Heart right ventricle (tissue), 16 donors: ENCODE data around the gene SRL. TPM values are rescaled to one million over a fixed set of nuclear protein-coding genes. Genes with fewer than 3 reads are reported as not detected.
"Not testable (repeated sequence)": the region's sequence is repeated elsewhere in the genome, so short reads cannot be mapped to it uniquely, and the experiment has no call there.

Experiments used
- ATAC-seq, 8 donors: fragments of 200-7000 bp; cut with Tn5 transposase; one replicate each; pipeline ENCODE4 v1.9.1; 2020; ENCODE audit warnings: mild to moderate bottlenecking in 8 of 8, moderate library complexity in 8 of 8, moderate number of reproducible peaks in 1 of 8
- DNase-seq, 2 donors: peaks; one replicate each; pipeline ENCODE4 v3.0.0-alpha.2; 2020
- H3K27ac ChIP-seq, 10 donors: fragments of 200-600 bp; sonication (generic) in 2 of 10; one replicate each; pipeline versions ENCODE4 v1.5.0 to v1.8.0; 2020 to 2022; ENCODE audit warnings: mild to moderate bottlenecking in 3 of 10
- H3K27me3 ChIP-seq, 7 donors: fragments of 200-600 bp; one replicate each; pipeline ENCODE4 v1.8.0; 2021 to 2022; ENCODE audit warnings: mild to moderate bottlenecking in 2 of 7
- H3K36me3 ChIP-seq, 9 donors: fragments of 200-600 bp; sonication (generic) in 1 of 9; one replicate each; pipeline versions ENCODE4 v1.5.0 to v1.8.0; 2020 to 2022; ENCODE audit warnings: mild to moderate bottlenecking in 2 of 9
- H3K4me1 ChIP-seq, 9 donors: fragments of 200-600 bp; sonication (generic) in 1 of 9; one replicate each; pipeline versions ENCODE4 v1.5.0 to v1.8.0; 2020 to 2022; ENCODE audit warnings: mild to moderate bottlenecking in 4 of 9
- H3K4me3 ChIP-seq, 10 donors: fragments of 200-600 bp; sonication (generic) in 2 of 10; one replicate each; pipeline versions ENCODE4 v1.5.0 to v1.8.0; 2020 to 2022; ENCODE audit warnings: mild to moderate bottlenecking in 7 of 10, moderate library complexity in 2 of 10
- H3K9me3 ChIP-seq, 11 donors: fragments of 200-600 bp in 10 of 11; sonication (generic) in 2 of 11; one replicate each; pipeline versions ENCODE4 v1.5.0 to v1.8.0; 2013 to 2022; ENCODE audit warnings: mild to moderate bottlenecking in 2 of 11, control low read depth in 1 of 11, moderate library complexity in 1 of 11
- CTCF ChIP-seq, 9 donors: fragments of 200-600 bp; sonication (generic) in 2 of 9; IDR thresholded peaks; one replicate each; pipeline versions ENCODE4 v1.5.0 to v1.8.0; 2021 to 2022; ENCODE audit warnings: antibody characterized with exemption in 9 of 9, mild to moderate bottlenecking in 5 of 9, moderate library complexity in 1 of 9
- WGBS, 2 donors: extraction: QIAGEN DNeasy Blood & Tissue Kit; methylation state at CpG; one replicate each; pipeline ENCODE4 v1.1.7; 2013; ENCODE audit warnings: inconsistent platforms in 1 of 2; 5-methylcytosine and 5-hydroxymethylcytosine counted together
- intact Hi-C, 10 donors: fragments of 100-400 bp; cut with DNase I; formaldehyde crosslinking; loops; one replicate each; pipeline versions ENCODE4 v1.11.1 to v1.14.2; 2022
- polyA plus RNA-seq, 2 donors: library from polyadenylated mRNA; stranded (reverse); fragments of 200-250 nt; gene quantifications; one replicate each; pipeline ENCODE4 v1.2.3, GENCODE V29; 2013
- total RNA-seq, 10 donors: library from RNA; stranded (reverse); fragmentation: NEBNext Ultra II Directional in 3 of 10; extraction: Animal tissue kit (Norgen Biotek cat#: 25700) in 3 of 10; gene quantifications; one replicate each; pipeline versions ENCODE4 v1.2.1 to v1.2.4, GENCODE V29; 2021 to 2023
- donor health status: Arrhythmogenic right ventricular cardiomyopathy.
- donor health status: ischemic (EF 13 %, LVEDD 7.1; RV severe dilation, severe dysfunction).
- donor health status: healthy with polysubstance abuse.
- donor health status: DM: no; HTN: yes; CAD: no.
- donor health status: DM: no; HTN: no; CAD: no.
- donor health status: ischemic (EF 25% LVEDD 6.9; RV normal size, moderate dysfunction).
- donor health status: ischemic (EF 25% LVEDD 5.7; RV mildly dilated, moderate dysfunction).
- donor health status: healthy.
- donor health status: DM: yes; HTN: yes; CAD: no.
- donor health status: Ischemic cardiomyopathy.
- donor health status: ischemic (EF 35%, LVEDD 5.7; RV mildly dilated, moderate dysfunction).
- donor health status: nonischemic (EF 11% LVEDD 7.7; RV severe dilation, severe dysfunction).
- donor health status: DM: yes; HTN: yes; CAD: no.
- donor health status: PGD.
- donor health status: ischemic (EF 29% LVEDD 5.4; RV normal size, mild dysfunction).
- donor health status: nonischemic (EF 23%, LVEDD 6.1; RV moderate dilation, normal function).

SRL gene
- total and polyA plus RNA-seq, 12 donors: 161 to 587 (median 478) TPM

GRCh38 chr16:4158143-4159093 lies 83.5 kb downstream of the SRL start:
- Histone ChIP-seq H3K36me3 (no peaks in the 10 kb centered on the region), H3K4me3 (no peak overlapping the region), H3K27me3 (no peaks in the 10 kb centered on the region), H3K27ac (no peak overlapping the region), H3K9me3 (no peaks in the 10 kb centered on the region), H3K4me1 (no peaks in the 10 kb centered on the region)
- ATAC-seq (no peak), DNase-seq (no peak)
- intact Hi-C loops: no loop called here
- TF ChIP-seq CTCF (IDR thresholded peaks at IDR 0.05): no peak
- WGBS, 2 donors: 82% methylated on average over 13 of the region's 13 CpGs

GRCh38 chr16:4157376-4157825 lies 84.5 kb downstream of the SRL start:
- 85 to 88% methylated on average over 4 of the region's 4 CpGs for WGBS, 2 donors
- no peak for TF ChIP-seq CTCF (IDR thresholded peaks at IDR 0.05)
- H3K27ac ChIP-seq: no peak overlapping the region
- DNase-seq: no peak
- H3K4me3 ChIP-seq: no peak overlapping the region
- H3K4me1 ChIP-seq: no peaks in the 10 kb centered on the region
- no peaks in the 10 kb centered on the region for H3K9me3 ChIP-seq
- ATAC-seq: no peak
- H3K27me3 ChIP-seq: no peaks in the 10 kb centered on the region
- no peaks in the 10 kb centered on the region for H3K36me3 ChIP-seq
- intact Hi-C loops: no loop called here

- H3K4me1 ChIP-seq, H3K36me3 ChIP-seq, ATAC-seq, intact Hi-C loops, DNase-seq, H3K4me3 ChIP-seq, H3K9me3 ChIP-seq, H3K27me3 ChIP-seq, H3K27ac ChIP-seq: not testable (repeated sequence)
- WGBS, 2 donors: 80 to 86% methylated on average over 3 of the region's 3 CpGs
Observed at GRCh38 chr16:4156503-4156902, 85.4 kb downstream of the SRL start.

- ATAC-seq, H3K9me3 ChIP-seq, intact Hi-C loops, H3K27ac ChIP-seq, H3K27me3 ChIP-seq, H3K4me3 ChIP-seq, H3K36me3 ChIP-seq, DNase-seq, H3K4me1 ChIP-seq: not testable (repeated sequence)
- WGBS, 2 donors: 87 to 92% methylated on average over 13 of the region's 13 CpGs
Observed at GRCh38 chr16:4153364-4153763, 88.5 kb downstream of the SRL start.

- no peaks in the 10 kb centered on the region for H3K36me3 ChIP-seq
- H3K27ac ChIP-seq: no peak overlapping the region
- H3K4me3 ChIP-seq: no peak overlapping the region
- H3K9me3 ChIP-seq: peaks cover 0 to 6% (median 0%) of the 10 kb centered on the region in 11 donors
- intact Hi-C loops: no loop called here
- 77 to 78% methylated on average over 5 of the region's 5 CpGs for WGBS, 2 donors
- H3K4me1 ChIP-seq: no peaks in the 10 kb centered on the region
- ATAC-seq (no peak), DNase-seq (no peak)
- no peaks in the 10 kb centered on the region for H3K27me3 ChIP-seq
- TF ChIP-seq CTCF (IDR thresholded peaks at IDR 0.05): no peak
Observed at GRCh38 chr16:4152267-4152666, 89.6 kb downstream of the SRL start.
